Karpas-422 (cell line): Measurements from ENCODE around the gene ITIH2. TPM values are rescaled to one million over a fixed set of nuclear protein-coding genes. Genes with fewer than 3 reads are reported as not detected.

Source experiments
- total RNA-seq: library from RNA; depleted of rRNA; stranded (reverse); fragments of >200 nt; shearing (Covaris generic); gene quantifications from 2 replicates; pipeline ENCODE4 v1.2.3, GENCODE V29; 2014; ENCODE audit warnings: low replicate concordance; rRNA removed

The ITIH2 gene
- total RNA-seq, 1 experiment from 2014 or later = not detected

Other genes with a start within 250 kb of the ITIH2 start
- not detected in 2 replicates for gene ITIH5, start 36.4 kb upstream of the ITIH2 start, total RNA-seq
- gene KIN, start 84.7 kb downstream of the ITIH2 start, total RNA-seq = 4.0 and 7.9 TPM in 2 replicates
- 207 and 291 TPM in 2 replicates for gene ATP5F1C, start 84.9 kb downstream of the ITIH2 start, total RNA-seq
- 4.5 and 4.7 TPM in 2 replicates for gene TAF3, start 115.2 kb downstream of the ITIH2 start, total RNA-seq